Spleen (tissue), 11 donors: ENCODE results near the gene STUM. TPM values are rescaled to one million over a fixed set of nuclear protein-coding genes. Genes with fewer than 3 reads are reported as not detected.
A peak's percentile ranks its signal among the peaks of the same experiment; 100 is the strongest.

ENCODE experiments used
- DNase-seq: peaks from one replicate; pipeline ENCODE4 v3.0.0-alpha.2; 2020
- H3K27ac ChIP-seq, 8 donors: fragments of 200-600 bp; sonication (generic) in 7 of 8; 1 replicate in 4 of 8; 2 replicates in 4 of 8; pipeline versions ENCODE4 v1.5.0 to v1.8.0; 2016 to 2021; ENCODE audit warnings: inconsistent platforms in 4 of 8, mild to moderate bottlenecking in 4 of 8, moderate library complexity in 1 of 8
- H3K27me3 ChIP-seq, 7 donors: fragments of 200-600 bp; sonication (generic) in 6 of 7; replicated peaks in 1 of 7; 1 replicate in 4 of 7; 2 replicates in 3 of 7; pipeline versions ENCODE4 v1.5.0 to v1.8.0; 2016 to 2021; ENCODE audit warnings: inconsistent platforms in 3 of 7, mild to moderate bottlenecking in 1 of 7
- H3K36me3 ChIP-seq, 6 donors: fragments of 200-600 bp; sonication (generic) in 5 of 6; 1 replicate in 4 of 6; 2 replicates in 2 of 6; pipeline versions ENCODE4 v1.5.0 to v1.8.0; 2016 to 2021; ENCODE audit warnings: inconsistent platforms in 2 of 6
- H3K4me1 ChIP-seq, 6 donors: fragments of 200-600 bp; sonication (generic) in 5 of 6; 1 replicate in 3 of 6; 2 replicates in 3 of 6; pipeline versions ENCODE4 v1.5.0 to v1.8.0; 2016 to 2021; ENCODE audit warnings: inconsistent platforms in 3 of 6
- H3K4me3 ChIP-seq, 8 donors: fragments of 200-600 bp; sonication (generic) in 7 of 8; 1 replicate in 4 of 8; 2 replicates in 4 of 8; pipeline versions ENCODE4 v1.5.0 to v1.8.0; 2016 to 2021; ENCODE audit warnings: inconsistent platforms in 4 of 8, mild to moderate bottlenecking in 4 of 8, moderate library complexity in 2 of 8
- H3K9me3 ChIP-seq, 8 donors: fragments of 200-600 bp; sonication (generic) in 7 of 8; 1 replicate in 4 of 8; 2 replicates in 4 of 8; pipeline versions ENCODE4 v1.5.0 to v1.8.0; 2016 to 2021; ENCODE audit warnings: inconsistent platforms in 4 of 8
- CTCF ChIP-seq, 11 experiments: fragments of 200-600 bp in 7 of 11; fragments of 450-650 bp in 4 of 11; sonication (generic) in 4 of 11; IDR thresholded peaks in 8 of 11; conservative IDR thresholded peaks in 3 of 11; 1 replicate in 7 of 11; 2 replicates in 4 of 11; pipeline versions ENCODE4 v1.4.0 to v1.8.0; 2016 to 2021; ENCODE audit warnings: antibody characterized with exemption in 11 of 11, inconsistent platforms in 4 of 11, mild to moderate bottlenecking in 1 of 11
- POLR2A ChIP-seq, 3 donors: fragments of 450-650 bp; IDR thresholded peaks; one replicate each; pipeline ENCODE4 v1.5.1; 2017; ENCODE audit warnings: antibody characterized with exemption in 3 of 3, mild to moderate bottlenecking in 1 of 3
- POLR2AphosphoS5 ChIP-seq, 3 donors: sonication (generic); formaldehyde crosslinking; IDR thresholded peaks; one replicate each; pipeline ENCODE4 v1.5.1; 2017; ENCODE audit warnings: antibody characterized with exemption in 3 of 3
- WGBS, 5 donors: extraction: QIAGEN DNeasy Blood & Tissue Kit in 3 of 5; methylation state at CpG; one replicate each; pipeline versions ENCODE4 v1.1.5 to v1.1.7; 2013 to 2018; 5-methylcytosine and 5-hydroxymethylcytosine counted together
- intact Hi-C: fragments of 100-400 bp; cut with DNase I; formaldehyde crosslinking; loops from one replicate; pipeline ENCODE4 v1.15.0; 2023; ENCODE audit warnings: low total_unique reads
- polyA plus RNA-seq, 3 donors: library from polyadenylated mRNA; stranded (reverse); fragments of 200-250 nt; gene quantifications; one replicate each; pipeline ENCODE4 v1.2.1, GENCODE V29; 2013
- total RNA-seq, 7 donors: library from RNA; depleted of rRNA in 3 of 7; stranded (reverse); fragments of >200 nt in 3 of 7; fragmentation: NEBNext Ultra II Directional in 4 of 7; extraction: Animal tissue kit (Norgen Biotek cat#: 25700) in 4 of 7; gene quantifications; one replicate each; pipeline versions ENCODE4 v1.1.0 to v1.2.1, GENCODE V29; 2016 to 2021
- donor health status: healthy with polysubstance abuse.
- donor health status: DM: no; HTN: no; CAD: no; lungs with moderate emphysema.
- donor health status: DM: no; HTN: no; CAD: no.
- donor health status: Bipolar disorder and iron deficiency.
- donor health status: healthy.
- donor health status: DM: no; HTN: no; CAD: no.
- donor health status: DM: yes; HTN: yes; CAD: no.

The STUM gene
- total and polyA plus RNA-seq, 10 donors = 0.11 to 2.8 (median 0.49) TPM

GRCh38 chr1:226545836-226546596 lies 2.5 kb upstream of the STUM start:
- Histone ChIP-seq H3K27me3 (peaks cover 0 to 52% (median 29%) of the 10 kb centered on the region in 7 donors), H3K4me3 (no peak overlapping the region), H3K36me3 (no peaks in the 10 kb centered on the region), H3K27ac (peak overlapping the region in 4 of 8 donors; percentile 14 to 32 (median 20)), H3K4me1 (peaks cover 14 to 55% (median 34%) of the 10 kb centered on the region in 6 donors), H3K9me3 (no peaks in the 10 kb centered on the region)
- 53 to 74% (median 68%) methylated on average over 2 to 5 of the region's 5 CpGs for WGBS, 5 donors
- intact Hi-C loops = no loop called here
- no peak for DNase-seq
- TF ChIP-seq CTCF (IDR thresholded peaks at IDR 0.05 in 8 of 11, conservative IDR thresholded peaks at IDR 0.05 in 3 of 11) (no peak), POLR2AphosphoS5 (IDR thresholded peaks at IDR 0.05) (peak in 1 of 3 donors; percentile 43)

- Histone ChIP-seq H3K4me1 (peaks cover 14 to 52% (median 34%) of the 10 kb centered on the region in 6 donors), H3K4me3 (no peak overlapping the region), H3K27me3 (peaks cover 0 to 61% (median 30%) of the 10 kb centered on the region in 7 donors), H3K36me3 (no peaks in the 10 kb centered on the region), H3K27ac (no peak overlapping the region), H3K9me3 (no peaks in the 10 kb centered on the region)
- 84 to 92% (median 86%) methylated on average over 4 of the region's 4 CpGs for WGBS, 5 donors
- intact Hi-C loops = no loop called here
- no peak for TF ChIP-seq POLR2A (IDR thresholded peaks at IDR 0.05)
- TF ChIP-seq POLR2AphosphoS5 (IDR thresholded peaks at IDR 0.05) = no peak
- TF ChIP-seq CTCF (IDR thresholded peaks at IDR 0.05 in 8 of 11, conservative IDR thresholded peaks at IDR 0.05 in 3 of 11) = no peak
- no peak for DNase-seq
Measured at GRCh38 chr1:226546926-226547325, 1.6 kb upstream of the STUM start.

GRCh38 chr1:226547754-226548191 lies 791 bp upstream of the STUM start:
- H3K27me3 ChIP-seq = peaks cover 0 to 68% (median 30%) of the 10 kb centered on the region in 7 donors
- TF ChIP-seq CTCF (IDR thresholded peaks at IDR 0.05 in 8 of 11, conservative IDR thresholded peaks at IDR 0.05 in 3 of 11) (peak; percentile 45 to 83 (median 76)), POLR2A (IDR thresholded peaks at IDR 0.05) (no peak), POLR2AphosphoS5 (IDR thresholded peaks at IDR 0.05) (peak in 1 of 3 donors; percentile 18)
- no peaks in the 10 kb centered on the region for H3K9me3 ChIP-seq
- no peaks in the 10 kb centered on the region for H3K36me3 ChIP-seq
- peak; percentile 86 for DNase-seq
- intact Hi-C loops = no loop called here
- 5 to 7% (median 6%) methylated on average over 16 of the region's 16 CpGs for whole genome bisulfite sequencing, 5 donors
- no peak overlapping the region for H3K27ac ChIP-seq
- peaks cover 14 to 44% (median 34%) of the 10 kb centered on the region in 6 donors for H3K4me1 ChIP-seq
- H3K4me3 ChIP-seq = peak overlapping the region in 5 of 8 donors; percentile 48 to 75 (median 50)
